WTC11 (cell line): ENCODE results near the gene MYH11.

Source experiments
- CTCF ChIP-seq: fragments of 200-600 bp; IDR thresholded peaks from 2 replicates; pipeline ENCODE4 v1.8.0; 2022; ENCODE audit warnings: antibody characterized with exemption
- JUN ChIP-seq: sonication (generic); formaldehyde crosslinking; IDR thresholded peaks from 2 replicates; pipeline ENCODE4 v1.8.0; 2023; ENCODE audit warnings: mild to moderate bottlenecking, missing genetic modification reagents
- MXD4 ChIP-seq: fragments of 250-450 bp; sonication (Bioruptor Pico); IDR thresholded peaks from 2 replicates; pipeline ENCODE4 v1.8.0; 2021; ENCODE audit warnings: mild to moderate bottlenecking, moderate library complexity, borderline replicate concordance
- MYBL2 ChIP-seq: sonication (generic); formaldehyde crosslinking; IDR thresholded peaks from 2 replicates; pipeline ENCODE4 v1.8.1; 2023; ENCODE audit warnings: mild to moderate bottlenecking, moderate library complexity, missing genetic modification reagents
- USF2 ChIP-seq: sonication (generic); formaldehyde crosslinking; IDR thresholded peaks from 2 replicates; pipeline ENCODE4 v1.8.1; 2023; ENCODE audit warnings: mild to moderate bottlenecking, missing genetic modification reagents, moderate library complexity
- ZNF423 ChIP-seq: fragments of 250-450 bp; sonication (Bioruptor Pico); IDR thresholded peaks from 2 replicates; pipeline ENCODE4 v2.1.2; 2022; ENCODE audit warnings: mild to moderate bottlenecking, moderate library complexity

DNA sequence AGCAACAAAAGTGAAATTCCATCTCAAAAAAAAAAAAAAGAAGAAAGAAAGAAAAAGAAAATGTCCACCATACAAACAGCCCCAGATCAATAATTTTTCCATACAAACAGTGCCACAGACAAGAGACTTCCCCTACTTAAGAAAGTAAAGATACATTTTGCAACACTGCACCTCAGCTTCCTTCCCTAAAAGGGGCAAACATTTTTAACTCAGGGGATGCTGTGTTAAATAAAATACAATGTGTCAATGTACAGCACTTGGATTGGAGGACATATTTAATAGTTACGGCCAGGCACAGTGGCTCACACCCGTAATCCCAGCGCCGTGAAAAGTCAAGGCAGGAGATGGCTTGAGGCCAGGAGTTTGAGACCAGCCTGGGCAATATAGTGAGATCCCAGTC is 22.3 kb downstream of the MYH11 start:
- no peak for TF ChIP-seq ZNF423 (CRISPR knock-in tag)
- no peak for TF ChIP-seq CTCF
- no peak for TF ChIP-seq JUN (CRISPR knock-in tag)
- no peak for TF ChIP-seq MYBL2 (CRISPR knock-in tag)
- TF ChIP-seq MXD4: no peak
- no peak for TF ChIP-seq USF2 (CRISPR knock-in tag)
